GM21526 (cell line): Measurements from ENCODE around the gene ABT1.
A peak's percentile ranks its signal among the peaks of the same experiment; 100 is the strongest.
"Not testable (repeated sequence)": the region's sequence is repeated elsewhere in the genome, so short reads cannot be mapped to it uniquely, and the experiment has no call there.

Experiments used
- ATAC-seq: cut with Tn5 transposase; IDR thresholded peaks from one replicate; pipeline ENCODE4 v1.9.1; 2021; ENCODE audit warnings: moderate library complexity; ENCODE audit not compliant: unreplicated experiment, low FRiP score

ABT1 gene

GRCh38 chr6:26596579-26597388 lies at the start of gene ABT1:
TSS of gene ABT1 (plus strand) at chr6:26596953. CDS start at chr6:26596983, 30 bp downstream.
- peak; percentile 62 for ATAC-seq

- not testable (repeated sequence) for ATAC-seq
These were observed 49.4 kb upstream of the ABT1 start for GRCh38 chr6:26547363-26547762.

- no peak for ATAC-seq
These were observed 46.3 kb upstream of the ABT1 start for GRCh38 chr6:26550250-26550993.

- ATAC-seq: no peak
These were observed 44.5 kb upstream of the ABT1 start for GRCh38 chr6:26552205-26552604.

- ATAC-seq: no peak
These were observed 44.0 kb upstream of the ABT1 start for GRCh38 chr6:26552640-26553188.

GRCh38 chr6:26553264-26553634 lies 43.5 kb upstream of the ABT1 start:
- ATAC-seq: no peak

GRCh38 chr6:26553635-26554446 lies 42.9 kb upstream of the ABT1 start:
- ATAC-seq: no peak

- no peak for ATAC-seq
These were observed 42.4 kb upstream of the ABT1 start for GRCh38 chr6:26554447-26554696.

- ATAC-seq: peak; percentile 31
These were observed 41.9 kb upstream of the ABT1 start for GRCh38 chr6:26554697-26555504.

GRCh38 chr6:26555505-26556262 lies 41.1 kb upstream of the ABT1 start:
- ATAC-seq: no peak

GRCh38 chr6:26556263-26557070 lies 40.3 kb upstream of the ABT1 start:
- no peak for ATAC-seq

- no peak for ATAC-seq
These were observed 35.0 kb upstream of the ABT1 start for GRCh38 chr6:26561533-26562466.

- no peak for ATAC-seq
These were observed 33.3 kb upstream of the ABT1 start for GRCh38 chr6:26563488-26563887.

- ATAC-seq: peak; percentile 68
These were observed 27.9 kb upstream of the ABT1 start for GRCh38 chr6:26568601-26569432.

GRCh38 chr6:26569433-26569764 lies 27.4 kb upstream of the ABT1 start:
- ATAC-seq: no peak

GRCh38 chr6:26570027-26570809 lies 26.5 kb upstream of the ABT1 start:
- no peak for ATAC-seq
